HuH-7.5 (cell line): Measurements from ENCODE around the gene RHAG.
"Not testable (repeated sequence)": the region's sequence is repeated elsewhere in the genome, so short reads cannot be mapped to it uniquely, and the experiment has no call there.

ENCODE experiments used
- DNase-seq: peaks from one replicate; pipeline ENCODE4 v3.0.0; 2011; ENCODE audit warnings: low spot score

Gene RHAG

DNA sequence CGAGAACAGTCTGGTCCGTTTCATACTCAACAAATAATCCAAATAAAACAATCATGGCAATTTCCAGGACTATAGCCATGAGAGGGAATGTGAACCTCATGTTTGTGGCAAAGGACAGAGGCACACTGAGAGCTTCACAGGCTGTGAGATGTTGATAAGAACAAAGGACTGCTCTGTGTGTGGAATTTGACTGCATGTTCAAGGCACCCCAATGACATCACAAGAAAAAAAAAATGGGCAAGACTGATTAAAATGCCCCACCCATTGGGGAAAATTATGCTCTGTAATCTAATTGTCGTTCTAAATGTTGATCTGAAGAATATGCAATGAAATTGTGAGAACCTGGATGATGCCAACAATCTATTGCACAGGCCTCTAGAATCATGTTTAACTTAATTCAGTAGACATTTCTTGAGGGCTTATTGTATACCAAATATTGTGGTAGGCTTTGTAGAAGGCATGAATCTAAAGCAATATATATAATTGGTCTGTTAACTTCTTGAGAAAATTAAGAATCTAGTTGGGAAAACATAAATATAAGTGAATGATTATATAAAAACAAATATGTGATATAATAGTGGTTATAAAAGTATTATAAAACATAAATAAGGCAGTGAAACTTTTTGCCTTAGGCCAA, at the start of gene RHAG:
Gene RHAG, minus strand, starts transcription at position 127 of the 637 bp plus-strand sequence. Its CDS starts 27 bp downstream, at position 100.
- DNase-seq: no peak

DNA sequence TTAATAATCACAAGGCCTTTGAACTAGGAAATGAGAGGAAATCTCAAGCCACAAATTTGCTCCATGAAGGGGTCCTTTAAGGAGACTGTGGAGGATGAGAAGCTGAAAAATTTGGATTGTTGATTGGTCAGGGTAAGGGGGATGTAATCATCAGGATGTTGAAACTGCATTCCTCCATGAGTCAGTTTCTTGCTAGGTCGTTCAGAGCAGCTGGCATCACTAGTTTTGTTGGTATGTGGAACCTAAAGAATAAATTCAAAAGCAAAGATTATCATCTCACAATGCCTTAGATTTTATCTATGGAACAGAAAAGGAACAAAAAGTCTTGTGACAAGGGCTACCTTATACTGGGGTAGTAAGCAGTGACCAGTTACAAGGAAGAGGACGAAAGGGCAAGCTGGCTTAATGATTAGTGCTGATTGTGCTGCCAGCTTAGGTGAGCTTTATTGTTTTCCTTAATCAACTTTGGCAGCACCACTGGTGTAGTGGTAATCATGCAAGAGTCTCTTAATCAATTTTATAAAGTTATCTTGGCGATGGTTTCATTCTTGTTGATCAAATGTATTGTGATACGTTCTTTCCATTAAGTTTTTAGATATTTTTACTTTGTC, 40.1 kb upstream of the RHAG start:
- DNase-seq: no peak

DNA sequence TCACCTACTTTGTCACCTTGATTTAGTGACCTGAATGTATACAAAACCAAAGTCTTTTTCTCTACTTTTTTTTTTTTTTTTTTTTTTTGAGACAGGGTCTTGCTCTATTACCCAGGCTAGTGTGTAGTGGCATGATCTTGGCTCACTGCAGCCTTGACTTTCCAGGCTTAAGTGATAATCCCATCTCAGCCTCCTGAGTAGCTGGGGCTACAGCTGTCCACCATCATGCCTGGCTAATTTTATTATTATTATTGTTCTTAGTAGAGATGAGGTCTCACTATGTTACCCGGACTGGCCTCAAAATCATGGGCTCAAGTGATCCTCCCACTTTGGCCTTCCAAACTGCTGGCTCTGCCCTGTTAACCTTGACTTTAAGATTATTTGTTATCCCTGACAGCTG, 39.2 kb upstream of the RHAG start:
- DNase-seq: no peak

DNA sequence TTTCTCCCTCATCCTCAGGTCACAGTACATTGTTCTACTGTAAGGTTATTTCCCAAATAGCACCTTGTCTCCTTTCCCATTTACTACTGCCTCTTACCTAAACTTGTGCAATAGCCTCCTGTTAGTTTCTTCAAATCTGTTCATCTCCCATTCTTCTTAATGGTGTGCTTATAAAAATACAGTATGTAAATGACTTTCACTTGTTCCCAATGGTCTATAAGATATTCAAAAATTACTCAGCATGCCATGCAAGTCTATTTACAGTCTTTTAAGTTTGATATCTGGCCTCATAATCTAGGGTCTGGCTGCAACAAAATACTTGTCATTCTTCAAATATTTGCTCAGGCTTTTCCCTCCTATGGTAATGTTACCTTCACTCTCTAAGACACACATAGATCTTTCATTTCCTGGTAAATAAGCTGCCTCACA, 31.5 kb upstream of the RHAG start:
- DNase-seq: peak; percentile 4

DNA sequence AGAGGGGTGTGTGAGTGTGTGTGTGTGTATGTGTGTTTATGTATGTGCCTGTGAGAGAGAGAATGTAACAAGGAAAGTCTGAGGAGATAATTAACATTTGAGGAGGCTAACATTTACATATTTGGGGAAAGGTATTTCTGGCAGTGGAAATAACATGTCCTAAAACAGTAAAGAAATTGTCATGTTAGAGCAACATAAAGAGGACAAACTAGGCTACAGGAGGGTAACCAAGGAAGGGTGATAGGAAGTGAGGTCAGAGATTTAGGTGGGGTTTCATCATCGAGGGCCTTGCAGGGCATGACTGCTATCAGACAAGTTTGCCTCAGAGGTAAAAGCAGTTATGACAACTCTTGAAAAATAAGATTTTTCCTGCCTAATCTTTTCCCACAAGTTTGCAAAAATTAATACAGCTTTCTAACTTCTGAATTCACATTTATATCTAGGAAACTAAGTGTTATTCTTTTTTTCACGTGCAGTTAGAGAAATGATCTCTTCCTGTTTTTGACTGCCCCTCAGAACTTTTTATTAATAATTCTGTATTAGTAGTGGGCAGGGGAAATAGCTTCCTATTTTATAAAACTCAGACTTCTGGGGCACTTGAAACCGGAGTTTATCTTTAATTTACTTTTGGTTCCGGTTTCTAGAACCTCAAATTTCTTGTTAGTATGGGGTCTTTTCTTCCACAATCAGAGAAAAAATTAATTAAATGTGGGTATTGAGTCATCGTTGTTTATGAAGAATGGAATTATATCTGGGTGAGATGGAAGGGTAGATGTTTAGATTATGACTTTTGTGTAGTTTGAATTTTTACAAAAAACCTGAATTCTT, 30.5 kb upstream of the RHAG start:
- DNase-seq: no peak

DNA sequence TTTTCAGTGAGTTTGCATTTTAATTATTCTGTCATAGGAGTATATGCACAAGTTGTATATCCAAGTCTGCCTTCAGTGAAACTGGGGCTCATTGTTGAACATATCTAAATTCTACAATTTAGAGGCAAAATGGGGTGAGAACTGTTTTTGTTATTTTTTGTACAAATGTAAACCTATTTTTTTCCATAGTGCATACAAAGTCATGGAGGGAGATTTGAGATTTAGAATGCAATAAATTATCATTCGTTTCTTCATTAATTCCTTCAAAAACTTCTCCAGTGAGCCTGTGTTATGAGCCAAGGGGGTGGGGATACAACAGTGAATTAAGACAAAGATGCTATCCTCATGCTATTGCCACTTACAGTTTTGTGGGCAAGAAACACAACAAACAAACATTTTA, 29.8 kb upstream of the RHAG start:
- DNase-seq: no peak

DNA sequence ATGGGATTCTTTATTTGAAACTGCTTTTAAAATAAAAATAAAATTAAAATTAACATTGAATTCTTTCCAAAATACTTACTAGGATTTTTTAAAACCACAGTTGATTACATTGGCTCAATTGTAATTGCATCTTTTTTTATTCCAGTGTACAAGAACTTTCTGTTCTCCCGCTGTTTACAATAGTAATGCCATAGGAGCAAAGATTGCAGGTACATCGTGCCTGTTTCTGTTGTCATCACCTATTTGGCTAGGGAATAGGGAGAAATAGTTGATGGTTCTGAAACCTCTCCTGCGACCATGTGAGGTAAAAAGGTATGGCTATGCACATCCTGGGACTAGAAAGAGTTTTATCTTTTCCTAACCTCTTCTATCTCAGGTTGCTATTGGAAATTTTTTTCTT, 28.2 kb upstream of the RHAG start:
- no peak for DNase-seq

DNA sequence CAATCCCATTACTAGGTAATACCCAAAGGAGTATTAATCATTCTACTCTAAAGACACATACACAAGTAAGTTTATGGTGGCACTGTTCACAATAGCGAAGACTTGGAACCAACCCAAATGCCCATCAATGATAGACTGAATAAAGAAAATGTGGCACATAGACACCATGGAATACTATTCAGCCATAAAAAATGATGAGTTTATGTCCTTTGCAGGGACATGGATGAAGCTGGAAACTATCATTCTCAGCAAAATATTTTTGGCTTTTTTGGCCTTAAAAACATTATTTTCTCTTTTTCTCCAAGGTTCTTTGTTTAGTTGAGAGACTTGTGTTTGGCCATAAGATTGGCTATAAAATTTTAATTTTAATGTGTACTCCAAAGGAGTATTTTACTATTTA, 27.4 kb upstream of the RHAG start:
- not testable (repeated sequence) for DNase-seq

DNA sequence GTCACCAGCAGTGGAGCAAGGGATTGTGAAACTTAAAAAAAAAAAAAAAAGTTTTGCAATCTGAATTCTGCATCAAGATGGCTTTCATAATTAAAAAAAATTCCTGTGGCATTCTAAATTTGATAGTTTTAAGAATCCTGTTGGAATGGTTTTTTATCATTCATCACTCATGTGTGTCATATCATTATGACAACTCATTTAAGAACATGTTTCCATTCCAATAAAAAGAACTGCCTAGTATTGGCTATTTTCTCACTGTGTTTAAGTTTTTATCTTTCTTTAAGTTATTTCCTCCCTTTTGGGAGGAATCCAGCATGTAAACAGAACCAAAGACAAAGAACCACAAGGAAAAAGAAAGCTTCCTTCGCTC, 26.2 kb upstream of the RHAG start:
- DNase-seq: no peak

DNA sequence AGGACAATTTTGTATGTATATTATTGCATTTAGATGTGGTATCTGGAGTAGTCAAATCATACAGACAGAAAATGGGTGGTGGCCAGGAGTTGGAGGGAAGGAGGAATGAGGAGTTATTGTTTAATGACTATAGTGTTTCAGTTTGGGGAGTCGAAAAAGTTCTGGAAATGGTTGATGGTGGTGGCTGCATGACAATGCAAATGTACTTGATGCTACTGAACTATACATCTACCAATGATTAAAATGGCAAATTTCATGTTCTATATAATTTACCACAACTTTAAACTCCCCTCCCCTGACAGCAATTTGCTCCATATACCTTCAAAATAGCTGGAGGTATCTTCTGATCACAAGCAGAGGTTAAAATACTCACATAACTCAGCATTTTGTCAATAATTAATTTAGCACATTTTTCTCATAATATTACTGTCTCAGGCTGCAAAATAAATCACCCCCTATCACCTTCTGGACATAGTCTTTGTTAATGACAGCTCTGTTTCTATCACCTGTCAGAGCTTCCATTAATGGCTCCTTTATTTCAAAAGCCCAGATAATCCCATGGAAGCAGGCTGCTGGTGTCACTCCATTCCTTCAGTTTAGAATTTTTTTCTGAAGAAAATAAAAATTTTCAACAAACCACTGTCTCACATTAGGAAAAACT, 25.7 kb upstream of the RHAG start:
- DNase-seq: no peak

DNA sequence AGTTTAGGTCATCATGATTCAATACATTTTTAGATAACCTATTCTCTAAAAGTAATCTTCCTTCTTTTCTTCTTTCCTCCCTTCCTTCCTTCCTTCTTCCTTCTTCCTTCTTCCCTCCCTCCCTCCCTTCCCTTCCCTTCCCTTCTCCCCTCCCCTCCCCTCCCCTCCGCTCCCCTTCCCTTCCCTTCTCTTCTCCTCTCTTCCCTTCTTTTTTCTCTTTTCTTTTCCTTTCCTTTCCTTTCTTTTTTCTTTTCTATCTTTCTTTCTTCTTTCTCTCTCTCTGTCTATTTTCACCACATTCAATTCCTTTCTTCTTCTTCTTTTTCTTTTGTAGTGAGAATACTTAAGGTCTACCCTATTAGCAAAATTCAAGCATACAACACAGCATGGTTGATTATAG, 17.3 kb upstream of the RHAG start:
- no peak for DNase-seq

DNA sequence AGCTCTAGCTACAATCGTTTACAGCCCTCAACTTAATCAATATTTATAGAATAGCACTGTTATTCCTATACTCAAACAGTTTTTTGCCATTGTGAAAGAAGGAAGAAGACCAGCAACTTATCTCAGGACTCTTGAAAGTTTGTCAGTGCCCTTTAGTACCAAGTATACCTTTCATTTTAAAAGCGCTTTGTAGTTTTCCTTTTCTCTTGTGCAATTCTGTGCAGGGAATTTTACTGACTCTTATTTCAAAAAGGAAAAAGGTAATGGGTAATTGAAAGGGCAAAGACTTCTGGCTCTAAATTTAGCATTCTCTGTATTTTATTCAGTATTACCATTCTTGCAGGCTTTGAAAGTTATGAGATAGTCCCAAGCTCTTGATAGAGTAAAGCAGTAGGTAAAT, 16.8 kb upstream of the RHAG start:
- DNase-seq: no peak

DNA sequence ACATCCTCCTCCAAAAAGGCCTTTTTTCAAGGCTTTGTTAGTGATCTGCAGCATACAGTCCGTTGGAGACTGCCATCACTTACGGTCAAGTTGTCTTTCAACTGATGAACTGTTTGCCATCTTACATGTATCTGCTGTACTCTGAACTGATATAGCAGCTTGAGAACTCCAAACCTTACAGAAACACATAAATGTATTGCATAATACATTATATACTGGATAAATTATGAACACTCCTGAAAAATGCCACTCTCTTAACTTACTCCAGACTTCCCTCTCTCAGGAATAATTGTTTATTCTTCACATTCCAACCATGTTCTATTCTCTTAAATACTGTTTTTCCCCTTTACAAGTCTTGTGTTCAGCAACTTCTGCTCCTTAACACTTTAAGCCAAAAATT, 14.6 kb upstream of the RHAG start:
- DNase-seq: no peak

DNA sequence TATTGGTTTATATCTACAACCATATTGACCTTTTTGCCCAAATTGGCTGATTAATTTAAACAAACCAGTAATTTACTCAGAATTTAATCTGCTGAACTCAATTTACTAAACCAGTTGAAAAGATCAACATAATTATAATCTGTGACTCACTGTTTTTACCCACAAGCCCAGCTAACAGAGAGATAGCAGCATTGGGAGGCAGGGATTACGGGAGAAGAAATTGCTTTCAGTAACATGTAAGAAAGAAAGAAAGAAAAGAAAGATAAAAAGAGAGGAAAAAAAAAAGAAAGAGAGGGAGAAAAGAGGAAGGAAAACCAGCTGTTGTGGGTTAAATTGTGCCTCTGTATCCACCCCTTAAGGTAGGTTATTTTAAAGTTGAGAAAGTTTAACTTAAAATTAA, 13.3 kb upstream of the RHAG start:
- no peak for DNase-seq

DNA sequence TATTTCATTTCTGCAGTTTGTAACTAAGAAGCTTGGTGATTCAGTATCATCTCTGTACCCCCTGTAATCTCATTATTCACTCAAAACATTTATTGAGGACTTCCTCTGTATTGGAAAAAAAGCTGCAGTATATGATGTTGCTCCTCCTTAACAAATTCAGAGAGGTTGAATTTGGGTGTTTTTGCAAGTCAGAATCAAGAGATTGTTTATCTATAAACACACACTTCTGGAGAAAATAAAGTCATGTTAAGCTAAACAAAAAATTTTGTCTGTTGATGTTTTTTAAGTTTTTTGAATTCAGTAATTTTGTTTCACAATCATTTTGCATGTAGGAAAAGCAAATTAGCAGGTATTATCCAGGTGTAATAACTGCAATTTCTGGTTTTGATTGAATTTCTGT, 11.4 kb upstream of the RHAG start:
- no peak for DNase-seq

DNA sequence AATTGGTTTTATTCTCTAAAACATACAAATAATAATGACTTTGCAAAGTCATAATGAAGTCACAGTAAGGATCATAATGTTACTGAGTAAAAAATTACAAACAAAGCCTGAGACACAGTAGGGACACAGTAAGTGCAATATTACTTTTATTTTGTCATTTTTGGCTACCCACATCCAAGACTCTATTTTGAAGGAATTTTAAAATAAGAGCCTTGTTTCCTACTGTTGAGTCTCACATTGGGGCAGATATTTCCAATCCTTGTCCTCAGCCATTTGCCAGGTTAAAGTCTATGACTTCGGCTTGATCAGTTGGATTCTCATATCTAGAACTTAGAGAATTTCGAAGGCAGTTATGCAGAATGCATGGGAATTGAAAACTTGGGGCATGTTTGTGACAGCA, 10.8 kb upstream of the RHAG start:
- DNase-seq: no peak

DNA sequence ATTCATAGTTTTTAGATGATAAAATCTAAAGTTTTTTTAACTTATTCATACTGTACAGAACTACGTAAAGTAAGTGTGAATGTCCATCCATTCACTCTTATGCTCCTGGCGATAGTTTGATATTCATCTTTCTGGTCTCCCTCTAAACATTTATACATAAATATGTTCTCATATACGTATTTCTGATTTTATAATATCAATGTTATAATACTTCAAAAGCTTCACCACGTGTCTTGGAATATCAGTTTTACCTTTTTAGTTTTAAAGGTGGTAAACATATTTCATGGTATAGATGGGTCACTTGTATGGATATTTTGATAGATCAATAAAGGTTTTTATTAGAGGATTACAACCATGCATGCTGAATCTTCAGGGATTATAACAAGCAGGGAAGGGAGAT, 10.3 kb upstream of the RHAG start:
- no peak for DNase-seq

DNA sequence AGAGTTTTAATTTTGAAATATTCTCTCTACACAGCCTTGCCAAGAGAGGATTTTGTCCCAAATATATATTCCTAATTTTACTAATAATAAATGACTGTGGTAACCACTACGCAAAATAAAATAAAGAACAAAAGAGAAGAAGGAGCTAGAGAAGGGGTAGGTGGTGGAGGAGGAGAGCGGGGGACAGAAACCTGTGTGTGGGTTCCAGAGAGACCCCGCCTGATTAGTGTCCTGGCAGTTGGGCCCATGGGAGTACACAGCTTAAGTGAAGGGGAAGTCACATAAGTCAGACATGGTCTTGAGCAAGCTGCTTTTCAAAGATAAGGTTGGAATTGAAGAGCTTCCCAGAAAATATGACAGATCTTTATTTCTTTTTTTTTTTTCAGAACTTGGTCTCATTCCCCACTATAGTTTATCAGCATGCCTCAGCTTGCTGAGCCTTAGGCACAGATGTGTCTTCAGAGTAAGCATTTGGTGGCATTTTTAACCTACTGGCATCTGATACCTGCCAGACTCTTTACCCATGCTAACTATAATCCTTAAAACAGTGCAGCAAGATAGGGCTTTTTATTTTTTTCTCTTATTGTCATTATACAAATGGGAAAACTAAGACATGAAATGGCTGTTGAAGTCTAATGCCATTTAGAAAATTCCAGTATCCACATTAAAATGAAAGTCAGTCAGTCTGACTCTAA, 9.6 kb upstream of the RHAG start:
- DNase-seq: no peak

DNA sequence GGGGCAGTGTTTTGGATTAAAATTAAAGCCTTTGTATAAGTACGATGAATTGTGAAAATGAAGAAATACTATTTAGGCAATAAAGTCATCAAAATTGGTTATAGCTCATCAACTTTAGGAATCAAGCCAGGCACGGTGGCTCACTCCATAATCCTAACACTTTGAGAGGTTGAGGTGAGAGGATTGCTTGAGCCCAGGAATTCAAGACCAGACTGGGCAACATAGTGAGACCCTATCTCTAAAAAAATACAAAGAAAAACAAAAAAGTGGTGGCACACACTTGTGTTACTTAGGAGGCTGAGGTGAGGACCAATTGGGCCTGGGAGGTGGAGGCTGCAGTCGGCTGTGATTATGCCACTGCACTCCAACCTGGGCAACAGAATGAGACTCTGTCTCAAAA, 8.5 kb upstream of the RHAG start:
- no peak for DNase-seq

DNA sequence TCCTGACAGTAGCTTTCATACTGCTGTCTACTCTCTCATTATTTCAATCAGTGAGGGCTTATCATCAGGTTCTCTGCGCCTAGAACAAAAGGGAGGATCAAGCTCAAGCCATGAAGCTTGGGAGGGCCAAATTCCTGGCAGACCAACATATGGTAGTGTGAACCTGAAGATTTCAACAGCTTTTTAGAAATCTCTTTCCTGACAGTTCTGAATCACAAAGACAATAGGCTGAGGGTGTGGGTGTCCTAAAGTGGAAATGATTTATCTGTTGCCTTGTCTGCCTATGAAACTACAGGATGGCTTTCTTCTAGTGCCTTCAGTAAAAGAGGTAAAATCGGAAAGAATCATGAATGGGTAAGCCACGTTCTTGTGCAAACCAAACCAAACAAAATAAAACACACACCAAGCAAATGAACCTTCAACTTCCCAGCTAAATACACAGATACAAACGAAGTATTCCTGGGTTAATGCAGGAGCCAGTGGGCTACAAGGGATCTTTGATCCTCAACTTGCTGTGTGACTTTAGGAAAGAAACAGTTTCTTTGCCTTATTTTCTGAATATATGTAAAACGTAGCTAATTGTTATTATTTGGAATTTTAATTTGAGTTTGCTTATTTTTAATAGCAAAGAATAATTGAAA, 2.7 kb upstream of the RHAG start:
- no peak for DNase-seq

DNA sequence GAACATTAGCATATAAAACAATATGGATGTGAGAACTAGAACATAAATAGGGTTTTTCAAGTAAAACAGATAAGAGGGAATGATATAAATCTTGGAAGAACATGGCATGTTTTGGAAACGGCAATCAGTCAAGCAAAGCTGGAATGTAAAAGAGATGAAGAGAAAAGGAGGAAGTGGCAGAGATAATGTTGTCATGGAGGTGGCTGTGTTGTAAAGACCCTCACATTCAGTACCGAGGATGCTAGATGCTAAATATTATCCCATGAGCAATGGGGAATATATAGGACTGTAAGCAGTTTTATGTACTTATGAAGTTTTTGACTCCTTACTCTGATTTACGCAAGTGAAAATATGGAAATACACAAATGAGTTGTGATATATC, 702 bp upstream of the RHAG start:
- no peak for DNase-seq
